Subcutaneous adipose tissue (tissue), 4 donors: Measurements from ENCODE around the gene NKD1. TPM values are rescaled to one million over a fixed set of nuclear protein-coding genes. Genes with fewer than 3 reads are reported as not detected.

Source experiments
- total RNA-seq, 4 donors: library from RNA; depleted of rRNA; stranded (reverse); fragments of >200 nt; gene quantifications; one replicate each; pipeline ENCODE4 v1.1.0, GENCODE V29; 2016
- TF ChIP-seq, protein P1 (sequence below): fragments of 450-650 bp; IDR thresholded peaks from one replicate; pipeline ENCODE4 v1.5.1; 2016; ENCODE audit warnings: low read depth, mild to moderate bottlenecking, control low read depth, antibody characterized with exemption, moderate library complexity

Gene NKD1
- total RNA-seq, 4 donors from 2014 or later: 0.68 to 2.9 (median 2.1) TPM

DNA sequence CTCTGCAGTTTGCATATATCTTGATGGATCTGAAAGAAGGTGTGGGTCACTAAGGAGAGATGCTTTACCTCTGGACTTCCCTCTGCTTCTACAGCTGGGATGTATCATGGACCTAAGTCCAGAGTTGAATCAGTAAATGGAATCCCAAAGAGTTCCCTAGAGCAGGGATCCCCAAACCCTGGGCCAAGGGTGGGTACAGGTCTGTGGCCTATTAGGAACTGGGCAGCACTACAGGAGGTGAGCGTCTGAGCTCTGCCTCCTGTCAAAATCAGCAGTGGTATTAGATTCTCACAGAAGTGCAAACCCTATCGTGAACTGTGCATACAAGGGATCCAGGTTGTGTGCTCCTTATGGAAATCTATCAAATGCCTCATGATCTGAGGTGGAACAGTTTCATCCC, 39.3 kb downstream of the NKD1 start:
- TF ChIP-seq, protein P1, sequence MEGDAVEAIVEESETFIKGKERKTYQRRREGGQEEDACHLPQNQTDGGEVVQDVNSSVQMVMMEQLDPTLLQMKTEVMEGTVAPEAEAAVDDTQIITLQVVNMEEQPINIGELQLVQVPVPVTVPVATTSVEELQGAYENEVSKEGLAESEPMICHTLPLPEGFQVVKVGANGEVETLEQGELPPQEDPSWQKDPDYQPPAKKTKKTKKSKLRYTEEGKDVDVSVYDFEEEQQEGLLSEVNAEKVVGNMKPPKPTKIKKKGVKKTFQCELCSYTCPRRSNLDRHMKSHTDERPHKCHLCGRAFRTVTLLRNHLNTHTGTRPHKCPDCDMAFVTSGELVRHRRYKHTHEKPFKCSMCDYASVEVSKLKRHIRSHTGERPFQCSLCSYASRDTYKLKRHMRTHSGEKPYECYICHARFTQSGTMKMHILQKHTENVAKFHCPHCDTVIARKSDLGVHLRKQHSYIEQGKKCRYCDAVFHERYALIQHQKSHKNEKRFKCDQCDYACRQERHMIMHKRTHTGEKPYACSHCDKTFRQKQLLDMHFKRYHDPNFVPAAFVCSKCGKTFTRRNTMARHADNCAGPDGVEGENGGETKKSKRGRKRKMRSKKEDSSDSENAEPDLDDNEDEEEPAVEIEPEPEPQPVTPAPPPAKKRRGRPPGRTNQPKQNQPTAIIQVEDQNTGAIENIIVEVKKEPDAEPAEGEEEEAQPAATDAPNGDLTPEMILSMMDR: no peak

DNA sequence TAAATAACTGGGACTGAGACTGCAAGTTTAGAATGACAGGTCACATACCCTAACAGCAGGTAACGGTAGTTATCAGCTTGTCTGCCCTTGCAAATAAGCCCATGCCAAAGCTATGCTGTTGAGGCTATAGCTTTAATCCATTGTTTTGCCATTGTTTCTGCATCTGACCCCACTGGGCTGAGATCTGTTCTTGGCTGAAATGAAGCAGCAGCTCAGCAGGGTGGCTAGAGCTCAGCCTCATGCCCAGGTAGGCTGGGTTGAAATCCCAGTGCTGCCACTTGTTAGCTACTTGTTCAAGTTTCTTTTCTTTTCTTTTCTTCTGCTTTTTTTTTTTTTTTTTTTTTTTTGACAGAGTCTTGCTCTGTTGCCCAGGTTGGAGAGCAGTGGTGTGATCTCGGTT, 40.1 kb downstream of the NKD1 start:
- TF ChIP-seq, protein P1: no peak

DNA sequence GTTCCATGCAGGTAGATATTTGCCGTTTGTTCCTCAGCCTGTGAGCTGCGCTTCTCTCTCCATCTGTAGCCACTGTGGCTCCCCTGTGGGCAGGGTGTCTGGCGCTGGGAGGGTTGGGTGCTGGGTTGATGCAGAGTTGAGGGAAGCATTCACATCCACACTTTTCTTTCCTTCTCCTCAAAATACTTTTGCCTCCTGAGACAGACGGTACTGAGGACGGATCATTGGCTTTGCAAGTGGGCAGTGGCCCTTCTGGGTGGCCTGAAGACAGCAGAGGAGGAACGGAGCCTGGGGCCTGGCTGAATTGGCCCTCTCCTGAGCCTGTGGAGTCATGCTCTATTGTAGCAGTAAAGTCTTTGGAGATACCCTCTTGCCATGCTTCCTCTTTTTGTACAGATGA, 43.0 kb downstream of the NKD1 start:
- TF ChIP-seq, protein P1: no peak

DNA sequence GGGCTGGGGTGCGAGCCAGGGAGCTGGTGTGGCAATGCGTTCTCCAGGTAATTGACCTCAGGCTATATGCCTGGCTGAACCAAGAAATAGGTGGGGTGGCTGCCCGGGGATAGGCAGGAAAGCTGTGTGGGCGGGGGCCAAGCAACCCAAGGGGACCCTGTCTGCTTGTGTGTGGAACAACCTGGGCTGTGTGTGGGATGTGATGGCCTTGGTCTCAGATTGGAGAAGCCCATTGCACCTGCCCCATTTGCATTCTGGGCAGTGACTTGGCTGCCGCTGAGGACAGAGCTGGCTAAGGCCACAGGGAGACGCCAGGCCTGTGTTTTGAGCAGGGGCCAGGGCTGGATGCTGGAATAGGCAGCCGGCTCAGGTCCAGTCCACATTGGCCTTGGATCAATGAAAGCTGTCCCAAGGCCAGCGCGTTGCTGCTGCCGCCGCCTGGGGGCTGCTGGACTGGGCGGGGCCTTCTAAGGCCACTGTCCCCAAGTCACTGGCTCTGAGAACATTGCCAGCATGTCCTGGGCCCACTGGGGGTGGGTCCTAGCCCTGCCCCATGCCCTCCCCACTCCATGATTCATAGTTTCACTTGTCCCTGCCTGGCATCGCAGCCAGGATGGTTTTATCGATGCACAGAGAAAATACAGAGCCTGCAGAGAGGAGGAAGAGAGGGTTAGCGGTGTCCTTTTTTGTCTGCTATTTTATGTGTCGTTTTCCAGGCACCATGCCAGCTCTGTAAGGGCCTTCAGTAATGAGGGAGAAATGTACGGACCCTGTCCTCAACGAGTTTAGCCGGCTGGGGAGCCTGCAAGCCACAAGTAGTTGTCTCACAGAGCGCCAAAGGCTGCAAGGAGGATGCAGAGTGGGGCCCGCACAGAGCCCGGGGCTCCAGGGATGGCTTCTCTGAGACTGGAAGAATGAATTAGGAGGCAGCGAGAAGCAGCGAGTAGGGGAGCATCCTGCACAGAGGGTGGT, 43.9 kb downstream of the NKD1 start:
- TF ChIP-seq, protein P1: no peak

DNA sequence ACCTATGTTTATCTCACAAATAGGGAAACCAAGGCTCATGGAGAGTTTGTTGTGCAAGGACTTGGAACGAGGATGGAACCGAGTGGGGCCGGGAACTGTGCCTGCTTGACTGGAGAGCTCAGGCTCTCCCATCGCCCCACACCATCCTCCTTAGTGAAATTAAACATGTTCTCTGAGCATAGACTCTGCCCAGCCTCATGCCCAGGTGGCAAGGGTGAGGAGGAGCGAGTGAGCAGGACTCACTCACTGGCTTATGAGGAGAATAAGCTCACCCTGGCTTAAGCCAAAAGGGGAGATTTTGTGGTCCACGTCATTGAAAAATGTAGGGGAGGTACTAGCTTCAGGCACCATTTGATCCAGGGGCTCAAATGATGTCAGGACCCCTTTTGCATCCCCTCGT, 44.8 kb downstream of the NKD1 start:
- TF ChIP-seq, protein P1: no peak

DNA sequence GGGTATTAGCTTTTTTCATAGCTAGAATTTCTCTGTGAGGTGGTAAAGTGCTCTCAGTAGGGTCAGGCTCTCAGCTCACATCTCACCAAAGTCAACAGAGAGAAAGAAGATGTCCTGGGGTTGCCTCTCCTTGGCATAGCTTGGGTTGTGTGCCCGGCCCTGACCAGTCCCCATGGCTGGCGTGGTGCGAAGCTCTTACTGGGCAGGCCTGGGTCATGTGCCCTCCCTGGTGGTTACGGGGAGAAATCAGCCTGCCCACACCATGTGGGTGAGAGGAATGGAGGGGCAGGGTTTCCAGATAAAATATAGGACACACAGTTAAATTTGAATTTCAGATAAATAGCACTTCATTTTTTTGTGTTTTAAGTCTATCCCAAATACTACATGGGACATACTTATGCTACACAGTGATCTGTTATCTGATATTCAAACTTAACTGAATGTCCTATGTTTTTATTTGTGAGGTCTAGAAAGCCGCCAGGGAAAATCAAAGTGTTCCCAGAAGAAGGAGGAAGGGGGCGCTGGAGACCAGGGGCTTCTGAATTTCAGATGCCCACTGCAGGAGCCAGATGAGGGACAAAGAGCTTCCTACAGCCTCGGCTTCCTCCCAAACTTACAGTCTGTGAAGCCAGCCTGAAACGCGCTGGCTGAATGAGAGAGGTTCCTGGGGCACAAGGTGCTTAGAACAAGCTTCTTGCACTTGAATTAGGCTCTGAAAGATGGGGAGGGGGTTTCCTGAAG, 45.4 kb downstream of the NKD1 start:
- TF ChIP-seq, protein P1: no peak
